ENCODE results near the gene PAX6. TPM values are rescaled to one million over a fixed set of nuclear protein-coding genes. Genes with fewer than 3 reads are reported as not detected.

Gene PAX6
- polyA plus RNA-seq, 2 of the 4 experiments (the other 2 are of a cell fraction) = 1.8 to 2.0 TPM

DNA sequence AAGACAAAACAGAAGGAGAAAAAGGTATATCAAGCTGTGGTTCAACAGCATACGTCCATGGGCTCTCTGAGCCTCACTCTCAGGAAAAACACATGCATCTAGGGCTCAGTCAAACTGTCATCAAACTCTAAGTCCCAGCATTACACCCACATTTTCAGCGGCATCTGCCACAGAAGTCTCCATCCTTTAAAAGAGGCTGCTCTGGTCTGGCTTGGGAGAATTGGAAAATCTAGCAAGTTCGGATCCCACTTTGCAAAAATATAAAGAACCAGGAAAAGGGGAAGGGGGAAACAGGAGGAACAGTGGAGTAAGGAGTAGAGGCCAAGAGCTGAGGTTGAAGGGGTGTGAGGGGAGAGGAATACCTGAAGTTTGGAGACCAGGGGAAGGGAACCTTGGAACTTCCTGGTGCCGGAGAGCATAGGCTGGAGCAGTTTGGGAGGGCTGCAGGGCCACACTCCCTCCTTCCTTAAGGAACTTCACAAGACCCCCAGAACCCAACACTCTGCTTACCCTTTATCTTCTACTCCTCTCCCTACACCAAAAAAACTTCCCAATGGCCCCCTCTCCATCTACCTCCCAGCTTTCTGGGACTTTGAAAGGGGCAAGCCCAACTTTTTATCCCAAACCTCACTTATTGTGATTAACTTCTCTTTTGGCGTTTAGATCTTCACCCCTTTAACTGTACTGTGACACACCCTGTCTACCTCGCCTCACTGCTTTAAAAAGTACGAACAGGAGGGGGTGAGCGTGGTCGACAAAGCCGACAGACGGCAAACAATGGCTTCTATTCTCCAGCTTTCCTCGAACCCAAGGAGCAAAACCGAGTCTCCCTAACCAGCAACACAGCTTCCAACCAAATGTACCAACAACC is 4.0 kb downstream of the PAX6 start (continued):
- TF ChIP-seq, protein P1, sequence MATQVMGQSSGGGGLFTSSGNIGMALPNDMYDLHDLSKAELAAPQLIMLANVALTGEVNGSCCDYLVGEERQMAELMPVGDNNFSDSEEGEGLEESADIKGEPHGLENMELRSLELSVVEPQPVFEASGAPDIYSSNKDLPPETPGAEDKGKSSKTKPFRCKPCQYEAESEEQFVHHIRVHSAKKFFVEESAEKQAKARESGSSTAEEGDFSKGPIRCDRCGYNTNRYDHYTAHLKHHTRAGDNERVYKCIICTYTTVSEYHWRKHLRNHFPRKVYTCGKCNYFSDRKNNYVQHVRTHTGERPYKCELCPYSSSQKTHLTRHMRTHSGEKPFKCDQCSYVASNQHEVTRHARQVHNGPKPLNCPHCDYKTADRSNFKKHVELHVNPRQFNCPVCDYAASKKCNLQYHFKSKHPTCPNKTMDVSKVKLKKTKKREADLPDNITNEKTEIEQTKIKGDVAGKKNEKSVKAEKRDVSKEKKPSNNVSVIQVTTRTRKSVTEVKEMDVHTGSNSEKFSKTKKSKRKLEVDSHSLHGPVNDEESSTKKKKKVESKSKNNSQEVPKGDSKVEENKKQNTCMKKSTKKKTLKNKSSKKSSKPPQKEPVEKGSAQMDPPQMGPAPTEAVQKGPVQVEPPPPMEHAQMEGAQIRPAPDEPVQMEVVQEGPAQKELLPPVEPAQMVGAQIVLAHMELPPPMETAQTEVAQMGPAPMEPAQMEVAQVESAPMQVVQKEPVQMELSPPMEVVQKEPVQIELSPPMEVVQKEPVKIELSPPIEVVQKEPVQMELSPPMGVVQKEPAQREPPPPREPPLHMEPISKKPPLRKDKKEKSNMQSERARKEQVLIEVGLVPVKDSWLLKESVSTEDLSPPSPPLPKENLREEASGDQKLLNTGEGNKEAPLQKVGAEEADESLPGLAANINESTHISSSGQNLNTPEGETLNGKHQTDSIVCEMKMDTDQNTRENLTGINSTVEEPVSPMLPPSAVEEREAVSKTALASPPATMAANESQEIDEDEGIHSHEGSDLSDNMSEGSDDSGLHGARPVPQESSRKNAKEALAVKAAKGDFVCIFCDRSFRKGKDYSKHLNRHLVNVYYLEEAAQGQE (IDR thresholded peaks at IDR 0.05) = no peak
- TF ChIP-seq NR3C1 (IDR thresholded peaks at IDR 0.05) (no peak), RNF2 (IDR thresholded peaks at IDR 0.05; ENCODE audit: borderline replicate concordance, low read depth) (no peak), POLR2A (IDR thresholded peaks at IDR 0.05; ENCODE audit: low read length) (no peak), MAFK (IDR thresholded peaks at IDR 0.05; ENCODE audit: partially characterized antibody) (no peak), CBX2 (IDR thresholded peaks at IDR 0.05; ENCODE audit: borderline replicate concordance, low read depth) (no peak), FOSL2 (IDR thresholded peaks at IDR 0.05) (no peak), FOSL2 (CRISPR knock-in tag; IDR thresholded peaks at IDR 0.05) (no peak), PHF8 (IDR thresholded peaks at IDR 0.05; ENCODE audit: borderline replicate concordance, low read depth) (no peak), JUN (IDR thresholded peaks at IDR 0.05) (no peak)
- TF ChIP-seq, protein P2, sequence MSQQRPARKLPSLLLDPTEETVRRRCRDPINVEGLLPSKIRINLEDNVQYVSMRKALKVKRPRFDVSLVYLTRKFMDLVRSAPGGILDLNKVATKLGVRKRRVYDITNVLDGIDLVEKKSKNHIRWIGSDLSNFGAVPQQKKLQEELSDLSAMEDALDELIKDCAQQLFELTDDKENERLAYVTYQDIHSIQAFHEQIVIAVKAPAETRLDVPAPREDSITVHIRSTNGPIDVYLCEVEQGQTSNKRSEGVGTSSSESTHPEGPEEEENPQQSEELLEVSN (IDR thresholded peaks at IDR 0.05; ENCODE audit: borderline replicate concordance, low read depth) = no peak
- TF ChIP-seq, protein P3, sequence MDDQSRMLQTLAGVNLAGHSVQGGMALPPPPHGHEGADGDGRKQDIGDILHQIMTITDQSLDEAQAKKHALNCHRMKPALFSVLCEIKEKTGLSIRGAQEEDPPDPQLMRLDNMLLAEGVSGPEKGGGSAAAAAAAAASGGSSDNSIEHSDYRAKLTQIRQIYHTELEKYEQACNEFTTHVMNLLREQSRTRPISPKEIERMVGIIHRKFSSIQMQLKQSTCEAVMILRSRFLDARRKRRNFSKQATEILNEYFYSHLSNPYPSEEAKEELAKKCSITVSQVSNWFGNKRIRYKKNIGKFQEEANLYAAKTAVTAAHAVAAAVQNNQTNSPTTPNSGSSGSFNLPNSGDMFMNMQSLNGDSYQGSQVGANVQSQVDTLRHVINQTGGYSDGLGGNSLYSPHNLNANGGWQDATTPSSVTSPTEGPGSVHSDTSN (IDR thresholded peaks at IDR 0.05) = no peak

DNA sequence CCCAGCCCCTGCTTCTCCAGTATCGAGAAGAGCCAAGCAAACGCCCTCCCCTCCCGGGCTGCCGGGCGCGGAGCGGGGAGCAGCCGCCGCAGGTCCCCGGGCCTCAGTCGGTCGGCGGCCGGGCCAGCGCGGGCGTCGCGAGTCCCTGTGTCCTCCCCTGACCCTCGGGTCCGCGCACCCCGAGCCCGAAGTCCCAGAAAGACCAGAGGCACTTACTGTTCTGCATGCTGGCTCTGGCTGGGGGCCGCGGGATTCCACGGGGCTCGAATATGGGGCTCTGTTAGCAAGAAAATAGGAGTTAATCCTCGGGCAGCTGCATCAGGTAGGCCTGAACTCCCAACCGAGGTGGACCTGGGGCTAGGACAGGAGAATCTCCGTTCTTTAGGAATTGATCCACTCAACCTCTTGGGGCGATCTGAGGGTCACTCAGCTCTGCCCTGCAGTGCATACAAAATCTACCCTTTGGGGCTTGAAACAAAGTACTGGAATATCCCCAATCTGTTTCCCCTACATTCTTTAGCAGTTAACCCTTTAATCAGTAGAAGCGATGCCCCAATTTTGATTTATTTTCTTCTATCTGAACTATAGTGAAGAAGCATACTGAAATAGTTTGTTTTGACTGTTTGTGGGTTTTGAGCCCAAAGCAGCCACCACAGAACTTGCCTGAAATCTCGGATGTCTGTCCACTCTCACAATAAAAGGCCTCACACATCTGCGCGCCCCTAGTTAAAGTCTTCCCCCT is 4.8 kb downstream of the PAX6 start:
- FAIRE-seq (no peak), DNase-seq (ENCODE audit: low read depth in 1 of 2, low spot score in 1 of 2) (no peak), ATAC-seq (no peak)
- H3K4me1 ChIP-seq = no peaks in the 10 kb centered on the region
- TF ChIP-seq CEBPB (IDR thresholded peaks at IDR 0.05) = no peak
- no peak for TF ChIP-seq FOSL2 (IDR thresholded peaks at IDR 0.05)
- TF ChIP-seq FOSL2 (CRISPR knock-in tag; IDR thresholded peaks at IDR 0.05) = no peak
- TF ChIP-seq, protein P2 (IDR thresholded peaks at IDR 0.05; ENCODE audit: borderline replicate concordance, low read depth) = no peak
- TF ChIP-seq, protein P4, sequence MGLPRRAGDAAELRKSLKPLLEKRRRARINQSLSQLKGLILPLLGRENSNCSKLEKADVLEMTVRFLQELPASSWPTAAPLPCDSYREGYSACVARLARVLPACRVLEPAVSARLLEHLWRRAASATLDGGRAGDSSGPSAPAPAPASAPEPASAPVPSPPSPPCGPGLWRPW (IDR thresholded peaks at IDR 0.05) = no peak
- no peak for TF ChIP-seq HOXB13 (CRISPR knock-in tag; IDR thresholded peaks at IDR 0.05; ENCODE audit: low read depth)
- TF ChIP-seq TP53 (CRISPR knock-in tag; IDR thresholded peaks at IDR 0.05) = no peak
- TF ChIP-seq SREBF2 (IDR thresholded peaks at IDR 0.05) = no peak
- no peak for TF ChIP-seq NFE2L2 (conservative IDR thresholded peaks at IDR 0.05; ENCODE audit: low read length)
- TF ChIP-seq ZNF302 (CRISPR knock-in tag; IDR thresholded peaks at IDR 0.05) = no peak
- ChIA-PET CTCF (no interaction called here), POLR2A (no interaction called here)
- no peaks in the 10 kb centered on the region for H3K9me3 ChIP-seq
- no peak overlapping the region for H3K4me3 ChIP-seq
- 88% methylated on average over 28 of the region's 36 CpGs for WGBS (ENCODE audit: missing lambda C conversion rate)
- no peak overlapping the region for H3K4me2 ChIP-seq
- no peak overlapping the region for H3K27ac ChIP-seq
